Prostate gland (tissue), 2 donors: ENCODE data around the gene TSFM.

ENCODE experiments used
- POLR2A ChIP-seq: fragments of 450-650 bp; IDR thresholded peaks from one replicate; pipeline ENCODE4 v1.6.1; 2016; ENCODE audit warnings: antibody characterized with exemption, mild to moderate bottlenecking
- POLR2AphosphoS5 ChIP-seq: sonication (generic); formaldehyde crosslinking; IDR thresholded peaks from one replicate; pipeline ENCODE4 v1.6.1; 2017; ENCODE audit warnings: antibody characterized with exemption
- TF ChIP-seq, protein P1 (sequence below), 4 experiments: fragments of 200-600 bp in 2 of 4; fragments of 450-650 bp in 2 of 4; sonication (generic) in 2 of 4; IDR thresholded peaks; 1 replicate in 3 of 4; 2 replicates in 1 of 4; pipeline ENCODE4 v1.5.1; 2016 to 2019; ENCODE audit warnings: antibody characterized with exemption in 4 of 4, mild to moderate bottlenecking in 2 of 4, moderate library complexity in 2 of 4

DNA sequence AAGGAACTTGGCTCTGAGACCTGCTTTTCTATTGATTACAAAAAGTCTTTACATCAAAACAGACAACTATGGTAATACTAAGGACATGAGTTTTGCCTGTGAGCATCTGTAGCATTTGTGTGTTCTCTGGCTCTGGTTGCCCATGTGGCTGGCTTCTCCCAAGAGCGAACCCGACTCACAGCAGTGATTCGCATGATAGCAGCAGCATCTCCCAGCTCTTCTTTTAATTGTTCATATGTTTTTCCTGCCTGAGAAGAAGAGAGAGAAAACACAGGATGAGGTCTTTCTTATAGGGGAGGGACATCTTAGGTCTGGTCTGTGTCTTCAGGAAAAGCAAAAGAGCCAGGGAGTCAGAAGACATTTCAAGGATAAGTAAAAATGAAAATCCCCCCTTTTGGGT is 18.4 kb downstream of the TSFM start:
- TF ChIP-seq, protein P1, sequence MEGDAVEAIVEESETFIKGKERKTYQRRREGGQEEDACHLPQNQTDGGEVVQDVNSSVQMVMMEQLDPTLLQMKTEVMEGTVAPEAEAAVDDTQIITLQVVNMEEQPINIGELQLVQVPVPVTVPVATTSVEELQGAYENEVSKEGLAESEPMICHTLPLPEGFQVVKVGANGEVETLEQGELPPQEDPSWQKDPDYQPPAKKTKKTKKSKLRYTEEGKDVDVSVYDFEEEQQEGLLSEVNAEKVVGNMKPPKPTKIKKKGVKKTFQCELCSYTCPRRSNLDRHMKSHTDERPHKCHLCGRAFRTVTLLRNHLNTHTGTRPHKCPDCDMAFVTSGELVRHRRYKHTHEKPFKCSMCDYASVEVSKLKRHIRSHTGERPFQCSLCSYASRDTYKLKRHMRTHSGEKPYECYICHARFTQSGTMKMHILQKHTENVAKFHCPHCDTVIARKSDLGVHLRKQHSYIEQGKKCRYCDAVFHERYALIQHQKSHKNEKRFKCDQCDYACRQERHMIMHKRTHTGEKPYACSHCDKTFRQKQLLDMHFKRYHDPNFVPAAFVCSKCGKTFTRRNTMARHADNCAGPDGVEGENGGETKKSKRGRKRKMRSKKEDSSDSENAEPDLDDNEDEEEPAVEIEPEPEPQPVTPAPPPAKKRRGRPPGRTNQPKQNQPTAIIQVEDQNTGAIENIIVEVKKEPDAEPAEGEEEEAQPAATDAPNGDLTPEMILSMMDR (IDR thresholded peaks at IDR 0.05) = no peak
- TF ChIP-seq POLR2A (no peak), POLR2AphosphoS5 (no peak)
